Renal cortical epithelial cell (primary cell): ENCODE measurements around the gene MMUT. TPM values are rescaled to one million over a fixed set of nuclear protein-coding genes. Genes with fewer than 3 reads are reported as not detected.
"Not testable (repeated sequence)": the region's sequence is repeated elsewhere in the genome, so short reads cannot be mapped to it uniquely, and the experiment has no call there.

Experiments used
- DNase-seq: peaks from one replicate; pipeline ENCODE4 v3.0.0-alpha.2; 2011; ENCODE audit warnings: low read depth
- total RNA-seq: library from RNA; depleted of rRNA; stranded (reverse); fragments of >200 nt; gene quantifications from 2 replicates; pipeline ENCODE4 v1.2.3, GENCODE V29; 2014

Gene MMUT
- total RNA-seq, 1 donor from 2014 or later: 24.8 TPM

DNA sequence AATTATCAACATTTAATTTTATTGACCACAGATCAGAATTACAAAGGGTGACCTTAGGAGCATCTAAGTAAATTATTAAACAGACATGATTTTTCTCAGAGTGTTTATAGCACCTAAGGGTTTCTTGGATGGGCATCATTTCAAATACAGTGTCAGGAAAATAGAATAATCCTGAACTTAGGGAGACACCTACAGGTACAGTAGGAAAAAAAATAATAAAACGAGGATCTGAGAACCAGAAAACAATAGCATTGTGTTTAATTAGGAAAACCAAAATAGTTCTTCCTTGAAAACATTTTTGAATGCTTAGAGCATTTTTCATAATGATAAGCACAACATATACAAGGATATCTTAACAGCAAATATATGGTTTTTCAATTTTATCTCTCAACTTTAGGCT is 39.2 kb downstream of the MMUT start:
- DNase-seq: peak; percentile 7

GRCh38 chr6:49416195-49416594 is 46.9 kb downstream of the MMUT start:
- no peak for DNase-seq

GRCh38 chr6:49415358-49415757 is 47.7 kb downstream of the MMUT start:
- DNase-seq: no peak

GRCh38 chr6:49410564-49410963 is 52.5 kb downstream of the MMUT start:
- DNase-seq: peak; percentile 28

DNA sequence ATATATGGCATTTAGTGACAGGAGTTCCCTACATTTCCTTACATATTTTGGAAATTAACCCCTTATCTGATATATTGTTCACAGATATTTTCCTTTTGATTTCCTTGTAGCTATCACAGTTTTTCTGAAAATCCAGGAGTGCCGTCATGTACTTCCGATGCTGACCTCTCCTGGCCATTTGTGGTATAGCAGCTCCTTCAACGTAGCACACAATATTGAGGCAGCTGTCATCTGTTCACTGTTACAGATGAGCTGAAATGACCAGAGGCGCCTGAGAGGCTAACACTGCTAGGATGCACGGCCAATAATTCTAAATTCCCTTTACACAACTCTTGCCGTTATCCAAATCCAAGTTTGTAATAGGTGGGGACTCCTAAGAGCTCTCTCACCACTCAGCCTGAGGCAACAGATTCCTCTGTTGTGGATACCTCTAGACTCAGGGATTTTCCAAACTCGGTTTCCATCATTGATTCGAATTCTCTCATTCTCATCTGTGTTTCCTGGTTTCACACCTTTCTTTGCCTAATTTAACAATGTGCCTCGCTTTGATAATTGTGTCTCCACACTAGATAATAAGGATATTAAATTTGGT is 53.0 kb downstream of the MMUT start:
- peak; percentile 64 for DNase-seq

- DNase-seq: no peak
Measured at GRCh38 chr6:49406250-49406970, 56.6 kb downstream of the MMUT start.

DNA sequence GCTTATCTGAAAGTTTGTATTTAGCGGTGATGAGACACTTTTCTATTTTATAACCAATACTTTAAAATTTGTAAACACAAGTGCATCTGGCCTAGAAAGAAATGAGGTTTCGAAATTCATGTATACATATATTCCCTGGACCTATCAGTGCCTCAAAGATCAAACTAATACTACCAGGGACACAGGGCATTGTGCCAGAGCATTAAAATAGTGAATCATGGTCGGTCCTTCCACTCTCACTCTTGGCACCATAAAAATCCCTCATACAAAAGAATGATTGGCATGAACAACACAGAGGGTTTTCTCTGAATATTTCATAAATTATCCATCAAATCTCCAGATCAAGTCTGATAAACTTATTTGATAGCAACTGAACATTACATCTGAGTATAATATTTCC is 62.0 kb downstream of the MMUT start:
- DNase-seq: no peak

GRCh38 chr6:49386667-49387508 is 76.2 kb downstream of the MMUT start:
- not testable (repeated sequence) for DNase-seq

DNA sequence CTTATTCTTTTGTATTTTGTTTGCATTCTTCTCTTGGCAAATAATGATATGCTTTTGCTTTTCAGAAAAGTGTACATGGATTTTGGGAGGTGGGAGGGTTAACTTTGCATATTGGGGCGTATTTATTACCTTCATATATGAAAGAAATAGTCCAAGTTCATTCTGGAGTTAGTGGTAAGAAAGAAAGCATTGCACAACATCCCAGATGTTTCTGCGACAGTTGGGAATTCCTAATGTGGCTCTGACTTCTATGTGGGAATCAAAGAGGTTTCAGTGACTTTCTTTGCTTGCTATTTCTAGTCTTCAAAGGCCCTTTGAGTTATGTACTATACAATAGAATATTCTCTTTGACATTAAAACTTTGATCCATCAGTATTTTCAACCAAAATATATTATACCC is 78.1 kb downstream of the MMUT start:
- DNase-seq: no peak

Other genes starting within 250 kb of the MMUT start
- 5.0 and 10.4 TPM in 2 replicates for gene CENPQ, start 117 bp upstream of the MMUT start, total RNA-seq
- gene GLYATL3, start 36.7 kb upstream of the MMUT start, total RNA-seq: not detected in 2 replicates
- 2.4 and 4.7 TPM in 2 replicates for gene C6orf141, start 87.4 kb upstream of the MMUT start, total RNA-seq
- not detected in 2 replicates for gene RHAG, start 173.6 kb upstream of the MMUT start, total RNA-seq